Progenitor cell of endocrine pancreas (in vitro differentiated cells): ENCODE data around the gene CTU2. TPM values are rescaled to one million over a fixed set of nuclear protein-coding genes. Genes with fewer than 3 reads are reported as not detected.

Experiments
- DNase-seq: peaks from one replicate; pipeline ENCODE4 v3.0.0; 2021; ENCODE audit warnings: low spot score; ENCODE audit not compliant: unreplicated experiment
- H3K27ac Mint-ChIP-seq: 2 replicates; pipeline ENCODE4 v1.8.0; 2021; ENCODE audit warnings: mild to moderate bottlenecking, moderate library complexity, mixed read lengths
- H3K27me3 Mint-ChIP-seq: 2 replicates; pipeline ENCODE4 v1.8.0; 2021; ENCODE audit warnings: mixed read lengths
- H3K36me3 Mint-ChIP-seq: 2 replicates; pipeline ENCODE4 v1.8.0; 2022; ENCODE audit warnings: mixed read lengths; ENCODE audit not compliant: insufficient read depth
- H3K4me1 Mint-ChIP-seq: 2 replicates; pipeline ENCODE4 v1.8.0; 2021; ENCODE audit warnings: low read depth, mixed read lengths
- H3K4me3 Mint-ChIP-seq: 2 replicates; pipeline ENCODE4 v1.8.0; 2021; ENCODE audit warnings: low read depth, mild to moderate bottlenecking, moderate library complexity, mixed read lengths
- H3K9me3 Mint-ChIP-seq: 2 replicates; pipeline ENCODE4 v1.8.0; 2021; ENCODE audit warnings: low read depth, mixed read lengths
- total RNA-seq: library from RNA; stranded (reverse); gene quantifications from 2 replicates; pipeline ENCODE4 v1.2.1, GENCODE V29; 2021
- TF ChIP-seq, protein P1 (sequence below): fragments of 200-600 bp; sonication (generic); IDR thresholded peaks from one replicate; pipeline ENCODE4 v1.5.0; 2021; ENCODE audit warnings: antibody characterized with exemption, mild to moderate bottlenecking; ENCODE audit not compliant: unreplicated experiment

Gene CTU2
- total RNA-seq, 1 donor from 2014 or later, result 17.2 TPM

DNA sequence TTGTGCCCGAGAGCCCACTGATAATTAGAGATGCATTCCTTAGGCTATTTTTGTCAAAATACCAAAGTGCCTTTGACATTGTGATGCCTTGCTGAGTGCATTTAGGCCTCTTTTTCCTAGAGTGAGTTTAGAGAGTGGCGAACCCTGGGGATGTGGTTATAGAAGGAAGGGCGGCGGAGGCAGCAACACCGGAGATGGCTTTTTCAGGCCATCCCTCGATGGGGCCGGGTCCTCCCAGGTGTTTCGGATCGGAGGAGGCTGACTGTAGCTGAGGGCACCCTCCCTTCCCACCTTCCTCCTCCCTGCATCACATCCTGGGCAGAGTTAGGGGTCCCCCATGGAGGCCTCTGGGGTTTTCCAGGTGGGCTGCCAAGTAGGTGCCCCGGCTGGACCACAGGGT, 13.4 kb upstream of the CTU2 start:
- TF ChIP-seq, protein P1, sequence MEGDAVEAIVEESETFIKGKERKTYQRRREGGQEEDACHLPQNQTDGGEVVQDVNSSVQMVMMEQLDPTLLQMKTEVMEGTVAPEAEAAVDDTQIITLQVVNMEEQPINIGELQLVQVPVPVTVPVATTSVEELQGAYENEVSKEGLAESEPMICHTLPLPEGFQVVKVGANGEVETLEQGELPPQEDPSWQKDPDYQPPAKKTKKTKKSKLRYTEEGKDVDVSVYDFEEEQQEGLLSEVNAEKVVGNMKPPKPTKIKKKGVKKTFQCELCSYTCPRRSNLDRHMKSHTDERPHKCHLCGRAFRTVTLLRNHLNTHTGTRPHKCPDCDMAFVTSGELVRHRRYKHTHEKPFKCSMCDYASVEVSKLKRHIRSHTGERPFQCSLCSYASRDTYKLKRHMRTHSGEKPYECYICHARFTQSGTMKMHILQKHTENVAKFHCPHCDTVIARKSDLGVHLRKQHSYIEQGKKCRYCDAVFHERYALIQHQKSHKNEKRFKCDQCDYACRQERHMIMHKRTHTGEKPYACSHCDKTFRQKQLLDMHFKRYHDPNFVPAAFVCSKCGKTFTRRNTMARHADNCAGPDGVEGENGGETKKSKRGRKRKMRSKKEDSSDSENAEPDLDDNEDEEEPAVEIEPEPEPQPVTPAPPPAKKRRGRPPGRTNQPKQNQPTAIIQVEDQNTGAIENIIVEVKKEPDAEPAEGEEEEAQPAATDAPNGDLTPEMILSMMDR, result no peak
- no peaks in the 10 kb centered on the region for H3K9me3 Mint-ChIP-seq
- H3K36me3 Mint-ChIP-seq, result peaks cover 2% of the 10 kb centered on the region
- no peak for DNase-seq
- H3K27ac Mint-ChIP-seq, result no peak overlapping the region
- no peak overlapping the region for H3K4me3 Mint-ChIP-seq
- peaks cover 4% of the 10 kb centered on the region for H3K4me1 Mint-ChIP-seq
- peaks cover 22% of the 10 kb centered on the region for H3K27me3 Mint-ChIP-seq

DNA sequence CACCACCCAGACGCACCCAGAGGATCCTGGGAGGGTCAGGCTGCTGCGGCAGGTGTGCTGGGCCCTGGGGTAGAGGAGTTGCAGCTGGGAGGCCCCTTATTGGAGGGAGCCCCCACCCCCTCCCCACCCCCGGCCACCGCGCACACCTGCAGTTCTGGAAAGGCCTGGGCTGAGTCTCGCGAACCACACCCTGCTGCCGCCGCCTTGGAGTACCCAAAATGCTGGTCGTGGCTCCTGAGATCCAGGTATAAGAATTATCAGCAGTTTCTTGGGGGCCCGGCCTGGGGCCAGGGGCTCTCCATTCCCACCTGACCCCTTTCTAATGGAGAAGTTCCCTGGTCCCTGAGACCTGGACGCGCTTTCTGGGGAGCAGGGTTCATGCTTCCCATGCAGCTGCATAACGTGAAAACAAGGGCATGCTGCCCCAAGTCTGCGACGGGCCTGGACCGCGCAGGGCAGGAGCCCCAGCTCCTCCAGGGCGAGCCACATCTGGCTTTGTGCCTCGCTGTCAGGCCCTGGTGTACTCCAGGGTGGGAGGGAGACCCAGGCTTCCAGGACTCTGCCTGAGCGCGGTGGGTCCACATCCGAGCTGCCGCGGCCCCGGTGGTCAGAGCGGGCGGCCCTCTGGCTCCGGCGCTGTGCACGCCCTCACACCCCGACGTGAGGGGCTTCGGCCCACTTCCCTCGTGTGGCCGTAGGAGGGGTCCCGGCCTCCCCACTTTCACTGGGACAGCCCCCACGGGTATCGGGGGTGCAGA, 12.7 kb upstream of the CTU2 start:
- no peak overlapping the region for H3K4me3 Mint-ChIP-seq

DNA sequence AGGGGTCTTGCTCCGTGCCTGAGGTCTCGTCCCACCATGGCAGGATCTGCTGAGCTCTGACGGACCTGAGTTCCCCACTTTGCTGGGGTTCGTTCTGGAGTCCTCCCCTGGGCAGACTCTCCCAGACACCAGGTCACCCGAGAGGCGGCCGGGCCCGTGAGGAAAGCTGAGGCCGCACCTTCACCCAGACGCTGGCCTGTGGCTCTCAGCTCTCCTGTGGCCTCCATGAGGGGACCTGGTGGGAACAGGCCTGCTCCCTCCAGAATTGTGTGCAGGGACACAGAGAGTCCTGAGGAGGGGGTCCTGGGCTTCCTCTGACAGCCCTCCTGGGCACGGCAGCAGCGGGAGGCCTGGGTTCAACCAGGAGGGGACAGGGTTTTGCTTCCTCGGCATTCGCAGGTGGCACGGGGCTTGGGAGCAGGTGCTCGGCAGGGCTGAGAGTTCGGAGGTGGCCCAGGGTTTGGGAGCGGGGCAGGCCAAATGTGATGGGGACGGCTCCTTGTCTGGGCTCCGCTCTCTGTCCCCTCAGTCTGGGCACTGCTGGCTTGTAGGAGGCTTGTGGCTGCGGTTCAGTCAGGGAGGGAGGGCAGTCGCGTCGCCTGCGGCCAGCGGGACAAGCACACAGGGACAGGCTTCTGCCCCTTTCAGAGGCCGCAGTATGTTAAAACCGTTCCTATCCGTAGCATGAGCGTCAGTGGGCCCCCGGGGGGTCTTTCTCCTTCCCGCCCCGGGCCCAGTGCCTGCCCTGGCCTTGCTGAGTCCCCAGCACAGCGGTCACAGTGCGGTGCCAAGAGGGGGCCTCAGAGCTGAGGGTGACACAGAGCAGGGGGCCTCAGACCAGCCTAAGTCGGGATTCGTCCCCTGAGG, 11.8 kb upstream of the CTU2 start:
- Mint-ChIP-seq H3K4me3 (no peak overlapping the region), H3K9me3 (no peaks in the 10 kb centered on the region), H3K27me3 (peaks cover 8% of the 10 kb centered on the region), H3K36me3 (peaks cover 2% of the 10 kb centered on the region), H3K27ac (no peak overlapping the region), H3K4me1 (no peaks in the 10 kb centered on the region)
- DNase-seq, result no peak
- TF ChIP-seq, protein P1, result no peak

More for the DNA sequence above, 12.7 kb upstream of the CTU2 start:
- peaks cover 2% of the 10 kb centered on the region for H3K36me3 Mint-ChIP-seq
- no peak overlapping the region for H3K27ac Mint-ChIP-seq
- H3K9me3 Mint-ChIP-seq, result no peaks in the 10 kb centered on the region
- DNase-seq, result no peak
- peaks cover 15% of the 10 kb centered on the region for H3K27me3 Mint-ChIP-seq
- TF ChIP-seq, protein P1, result no peak
- H3K4me1 Mint-ChIP-seq, result no peaks in the 10 kb centered on the region

DNA sequence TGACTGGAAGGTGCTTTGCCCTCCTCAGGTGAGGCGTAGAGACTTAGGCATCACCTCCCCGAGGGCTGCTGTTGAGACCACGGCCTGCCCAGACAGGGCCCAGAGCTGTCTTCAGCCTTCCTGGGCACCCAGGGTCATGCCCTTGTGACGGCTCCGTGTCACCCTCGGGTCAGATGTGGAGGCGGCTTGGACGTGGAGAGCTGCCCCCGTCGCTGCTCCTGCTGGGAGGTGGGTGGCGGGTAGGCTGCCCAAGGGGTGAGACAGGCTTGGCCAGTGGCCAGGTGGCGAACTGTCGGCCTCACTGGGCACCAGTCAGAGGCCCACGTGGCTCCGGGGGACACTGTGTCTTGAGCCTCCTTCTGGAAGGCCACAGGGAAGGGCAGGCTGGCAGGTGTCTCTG, 11.1 kb upstream of the CTU2 start:
- TF ChIP-seq, protein P1, result no peak

DNA sequence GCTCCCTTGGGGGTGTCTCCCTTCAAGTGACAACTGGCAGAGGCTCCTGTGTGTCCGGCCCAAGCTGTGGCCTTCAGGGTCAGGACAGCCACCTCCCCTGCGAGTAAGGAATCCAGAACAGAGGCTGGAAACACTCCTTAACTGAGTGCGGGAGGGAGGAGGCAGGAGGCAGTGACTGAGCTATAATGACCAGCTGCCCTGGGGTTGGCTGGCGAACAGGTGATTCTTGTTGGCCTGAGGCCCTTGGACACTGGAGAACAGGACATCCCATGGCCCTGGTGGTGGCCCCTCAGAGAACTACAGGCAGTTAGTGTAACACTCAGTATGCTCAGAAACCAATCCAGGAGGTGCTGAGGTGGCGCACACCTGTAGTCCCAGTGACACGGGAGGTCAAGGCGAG, 10.6 kb upstream of the CTU2 start:
- Mint-ChIP-seq H3K27ac (no peak overlapping the region), H3K9me3 (no peaks in the 10 kb centered on the region), H3K27me3 (peaks cover 3% of the 10 kb centered on the region), H3K4me3 (no peak overlapping the region), H3K36me3 (peaks cover 2% of the 10 kb centered on the region), H3K4me1 (no peaks in the 10 kb centered on the region)
- TF ChIP-seq, protein P1, result no peak
- DNase-seq, result no peak

More for the DNA sequence above, 11.1 kb upstream of the CTU2 start:
- Mint-ChIP-seq H3K27ac (no peak overlapping the region), H3K4me3 (no peak overlapping the region), H3K27me3 (peaks cover 8% of the 10 kb centered on the region), H3K36me3 (peaks cover 2% of the 10 kb centered on the region), H3K4me1 (no peaks in the 10 kb centered on the region), H3K9me3 (no peaks in the 10 kb centered on the region)
- DNase-seq, result no peak
